Thoracic aorta (tissue), 2 donors: ENCODE measurements around the gene CHFR. TPM values are rescaled to one million over a fixed set of nuclear protein-coding genes. Genes with fewer than 3 reads are reported as not detected.

Experiments used
- ATAC-seq: fragments of 150-250 bp; one replicate; pipeline ENCODE4 v1.8.0; 2017; ENCODE audit warnings: low read depth; ENCODE audit not compliant: insufficient number of reproducible peaks, low FRiP score
- DNase-seq: peaks from one replicate; pipeline ENCODE4 v3.0.0-alpha.2; 2020; ENCODE audit warnings: low spot score
- H3K27ac ChIP-seq, 2 donors: fragments of 200-600 bp; sonication (generic); 1 replicate in 1 of 2; 2 replicates in 1 of 2; pipeline ENCODE4 v1.5.1; 2016; ENCODE audit warnings: mild to moderate bottlenecking in 2 of 2, moderate library complexity in 2 of 2
- H3K27me3 ChIP-seq: fragments of 200-600 bp; sonication (generic); replicated peaks from 2 replicates; pipeline ENCODE4 v1.6.0; 2016; ENCODE audit warnings: mild to moderate bottlenecking; ENCODE audit not compliant: insufficient read depth
- H3K36me3 ChIP-seq: fragments of 200-600 bp; sonication (generic); one replicate; pipeline ENCODE4 v1.5.1; 2016
- H3K4me1 ChIP-seq, 2 donors: fragments of 200-600 bp; sonication (generic); 1 replicate in 1 of 2; 2 replicates in 1 of 2; pipeline versions ENCODE4 v1.5.1 to v1.6.0; 2016; ENCODE audit warnings: low read depth in 2 of 2, mild to moderate bottlenecking in 1 of 2; ENCODE audit not compliant: control insufficient read depth in 1 of 2
- H3K4me3 ChIP-seq: fragments of 200-600 bp; sonication (generic); 2 replicates; pipeline ENCODE4 v1.5.1; 2016; ENCODE audit warnings: mild to moderate bottlenecking
- H3K9me3 ChIP-seq: fragments of 200-600 bp; sonication (generic); 2 replicates; pipeline ENCODE4 v1.5.1; 2016
- total RNA-seq, 2 donors: library from RNA; depleted of rRNA; stranded (reverse); fragments of >200 nt; gene quantifications; one replicate each; pipeline versions ENCODE4 v1.1.0 to v1.2.3, GENCODE V29; 2016
- TF ChIP-seq, protein P1 (sequence below): fragments of 200-600 bp; sonication (generic); IDR thresholded peaks from one replicate; pipeline ENCODE4 v1.5.1; 2019; ENCODE audit warnings: antibody characterized with exemption

CHFR gene
- total RNA-seq, 2 donors from 2014 or later = 72.3 to 75.6 TPM

DNA sequence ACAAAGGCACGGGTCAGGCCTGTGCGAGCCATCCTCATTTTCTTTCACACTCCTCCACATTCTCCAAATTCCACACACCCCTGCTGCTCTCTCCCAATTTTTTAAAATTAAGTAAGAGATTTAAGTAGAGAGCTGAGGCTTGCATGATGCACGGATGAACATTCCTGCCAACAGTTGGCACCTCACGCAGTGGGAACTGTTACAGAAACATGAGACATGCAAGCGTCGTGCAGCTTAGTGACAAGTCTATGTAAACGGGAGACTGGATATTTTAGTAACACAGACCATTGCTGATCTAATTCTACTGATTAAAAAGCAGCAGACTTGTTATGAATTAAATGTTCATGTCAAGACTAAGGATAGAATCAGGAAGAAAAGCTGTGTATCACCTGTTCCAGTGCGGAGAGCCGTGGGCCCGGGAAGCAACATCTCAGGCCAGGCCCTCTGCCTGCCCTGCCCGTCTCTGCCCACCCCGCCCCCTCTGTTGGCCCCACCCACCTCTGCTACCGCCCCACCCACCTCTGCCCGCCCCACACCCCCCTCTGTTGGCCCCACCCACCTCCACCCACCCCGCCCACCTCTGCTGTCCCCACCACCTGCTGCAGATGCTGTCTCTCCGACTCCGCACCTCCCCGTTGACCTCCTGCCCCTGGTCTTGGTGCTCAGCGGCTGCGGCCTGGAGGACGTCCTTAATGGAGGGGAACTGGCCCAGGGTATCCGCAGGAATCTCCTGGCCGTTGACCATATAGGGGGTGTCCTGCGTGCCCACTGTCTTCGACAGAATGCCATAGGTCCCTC, 79.9 kb downstream of the CHFR start:
- peaks cover 56% of the 10 kb centered on the region for H3K36me3 ChIP-seq
- no peak overlapping the region for H3K27ac ChIP-seq
- TF ChIP-seq, protein P1, sequence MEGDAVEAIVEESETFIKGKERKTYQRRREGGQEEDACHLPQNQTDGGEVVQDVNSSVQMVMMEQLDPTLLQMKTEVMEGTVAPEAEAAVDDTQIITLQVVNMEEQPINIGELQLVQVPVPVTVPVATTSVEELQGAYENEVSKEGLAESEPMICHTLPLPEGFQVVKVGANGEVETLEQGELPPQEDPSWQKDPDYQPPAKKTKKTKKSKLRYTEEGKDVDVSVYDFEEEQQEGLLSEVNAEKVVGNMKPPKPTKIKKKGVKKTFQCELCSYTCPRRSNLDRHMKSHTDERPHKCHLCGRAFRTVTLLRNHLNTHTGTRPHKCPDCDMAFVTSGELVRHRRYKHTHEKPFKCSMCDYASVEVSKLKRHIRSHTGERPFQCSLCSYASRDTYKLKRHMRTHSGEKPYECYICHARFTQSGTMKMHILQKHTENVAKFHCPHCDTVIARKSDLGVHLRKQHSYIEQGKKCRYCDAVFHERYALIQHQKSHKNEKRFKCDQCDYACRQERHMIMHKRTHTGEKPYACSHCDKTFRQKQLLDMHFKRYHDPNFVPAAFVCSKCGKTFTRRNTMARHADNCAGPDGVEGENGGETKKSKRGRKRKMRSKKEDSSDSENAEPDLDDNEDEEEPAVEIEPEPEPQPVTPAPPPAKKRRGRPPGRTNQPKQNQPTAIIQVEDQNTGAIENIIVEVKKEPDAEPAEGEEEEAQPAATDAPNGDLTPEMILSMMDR = no peak
- H3K27me3 ChIP-seq = no peaks in the 10 kb centered on the region
- ATAC-seq = no peak
- no peaks in the 10 kb centered on the region for H3K9me3 ChIP-seq
- H3K4me3 ChIP-seq = no peak overlapping the region
- no peaks in the 10 kb centered on the region for H3K4me1 ChIP-seq
- no peak for DNase-seq

DNA sequence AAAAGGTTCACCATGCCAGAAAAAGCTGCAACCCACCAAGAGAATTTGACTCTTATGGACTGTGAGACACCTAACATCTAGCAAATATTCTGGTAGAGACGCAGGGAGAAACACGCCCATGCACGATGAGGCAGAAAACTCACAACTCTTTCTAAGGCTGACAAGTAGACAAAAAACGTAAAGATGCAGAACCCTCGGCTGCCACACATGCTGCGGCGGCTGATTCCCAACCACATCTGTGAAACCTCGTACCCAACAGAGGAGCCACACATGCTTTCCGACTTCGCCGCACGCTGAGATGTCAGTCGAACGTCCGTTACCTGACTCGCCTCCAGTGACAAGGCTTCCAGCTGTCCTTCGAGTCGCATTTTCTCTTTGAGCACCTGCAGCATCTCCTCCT, 80.5 kb downstream of the CHFR start:
- H3K27ac ChIP-seq = no peak overlapping the region
- H3K36me3 ChIP-seq = peaks cover 53% of the 10 kb centered on the region
- TF ChIP-seq, protein P1 = no peak
- no peak for DNase-seq
- H3K4me3 ChIP-seq = no peak overlapping the region
- no peak for ATAC-seq
- no peaks in the 10 kb centered on the region for H3K27me3 ChIP-seq
- no peaks in the 10 kb centered on the region for H3K9me3 ChIP-seq
- no peaks in the 10 kb centered on the region for H3K4me1 ChIP-seq

DNA sequence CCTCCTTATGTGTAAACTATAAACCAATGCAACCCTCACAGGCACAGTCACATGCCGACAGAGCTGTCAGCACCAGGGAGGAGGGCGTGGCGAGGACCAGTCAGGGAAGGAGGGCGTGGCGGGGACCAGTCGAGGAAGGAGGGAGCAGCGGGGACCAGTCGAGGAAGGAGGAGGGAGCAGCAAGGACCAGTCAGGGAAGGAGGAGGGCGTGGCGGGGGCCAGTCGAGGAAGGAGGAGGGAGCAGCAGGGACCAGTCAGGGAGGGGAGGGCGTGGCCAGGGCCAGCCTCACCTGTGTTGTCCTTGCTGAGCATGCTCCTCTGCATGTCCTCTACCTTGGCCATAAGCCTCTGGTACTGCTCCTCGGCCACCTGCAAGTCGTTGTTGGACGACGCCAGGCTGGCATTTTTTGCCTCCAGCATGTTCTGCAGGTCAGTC, 83.0 kb downstream of the CHFR start:
- DNase-seq = no peak
- no peak overlapping the region for H3K4me3 ChIP-seq
- H3K36me3 ChIP-seq = peaks cover 75% of the 10 kb centered on the region
- H3K4me1 ChIP-seq = no peaks in the 10 kb centered on the region
- H3K27ac ChIP-seq = no peak overlapping the region
- H3K9me3 ChIP-seq = no peaks in the 10 kb centered on the region
- no peak for ATAC-seq
- H3K27me3 ChIP-seq = no peaks in the 10 kb centered on the region
- TF ChIP-seq, protein P1 = no peak

DNA sequence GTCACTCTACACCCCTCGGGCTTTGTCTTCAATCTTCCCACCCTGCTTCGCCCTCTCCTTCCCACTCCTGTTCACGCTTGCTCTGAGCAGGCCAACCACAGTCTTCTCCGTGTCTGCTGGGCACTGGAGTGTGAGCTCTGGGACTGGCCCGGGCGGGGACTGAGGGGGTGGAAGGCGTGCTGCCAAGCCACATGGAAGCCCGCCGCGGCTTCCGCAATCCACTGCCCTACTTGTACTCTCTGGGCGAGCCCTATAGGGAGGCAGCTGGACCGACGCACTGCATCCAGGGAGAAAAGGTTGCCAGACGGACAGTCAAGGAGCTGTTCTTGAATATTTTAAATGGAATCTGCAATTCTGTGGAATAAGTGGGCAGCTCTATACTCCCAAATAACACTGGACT, 83.5 kb downstream of the CHFR start:
- ATAC-seq (no peak), DNase-seq (no peak)
- H3K36me3 ChIP-seq = peaks cover 80% of the 10 kb centered on the region
- H3K9me3 ChIP-seq = no peaks in the 10 kb centered on the region
- TF ChIP-seq, protein P1 = no peak
- H3K4me1 ChIP-seq = no peaks in the 10 kb centered on the region
- no peak overlapping the region for H3K27ac ChIP-seq
- no peak overlapping the region for H3K4me3 ChIP-seq
- no peaks in the 10 kb centered on the region for H3K27me3 ChIP-seq

DNA sequence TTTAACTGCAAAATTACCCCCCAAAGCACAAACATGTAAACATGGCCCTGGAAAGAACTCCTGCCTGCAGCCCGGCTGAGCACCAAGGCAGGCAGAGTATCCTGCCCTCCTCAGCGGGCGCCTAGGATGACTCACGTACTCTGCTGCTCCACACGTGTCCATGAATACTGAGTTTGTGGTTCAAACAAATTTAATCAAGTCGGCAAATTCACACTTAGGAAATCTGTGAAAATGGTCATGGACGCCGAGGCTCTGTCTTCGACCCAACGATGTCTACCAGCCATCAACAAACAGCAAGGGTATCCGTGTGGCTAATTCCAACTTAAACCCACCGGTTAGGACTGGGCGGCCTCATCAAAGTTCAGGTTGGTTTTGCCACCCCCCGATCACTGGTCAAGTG, 84.3 kb downstream of the CHFR start:
- TF ChIP-seq, protein P1 = no peak
- Histone ChIP-seq H3K36me3 (peaks cover 79% of the 10 kb centered on the region), H3K4me3 (no peak overlapping the region), H3K27me3 (no peaks in the 10 kb centered on the region), H3K4me1 (no peaks in the 10 kb centered on the region), H3K9me3 (no peaks in the 10 kb centered on the region), H3K27ac (no peak overlapping the region)
- ATAC-seq = no peak
- DNase-seq = no peak
